ENCODE results near the gene AVL9. TPM values are rescaled to one million over a fixed set of nuclear protein-coding genes. Genes with fewer than 3 reads are reported as not detected.

Gene AVL9
- total and polyA plus RNA-seq, 2 donors (not counting 1 experiment from before 2014, with no cell fraction given), result 15.4 to 48.0 TPM

GRCh38 chr7:32519763-32520162, 24.5 kb downstream of the AVL9 start:
- H3K9ac ChIP-seq (ENCODE audit: low read length), result no peak overlapping the region
- no peak overlapping the region for H3K4me3 Mint-ChIP-seq
- no peaks in the 10 kb centered on the region for H3K27me3 Mint-ChIP-seq
- no peak overlapping the region for H3K27ac Mint-ChIP-seq
- H4K20me1 ChIP-seq (ENCODE audit: control insufficient read depth, insufficient read depth, low read length, poor library complexity, severe bottlenecking), result peaks cover 35% of the 10 kb centered on the region
- H2AFZ ChIP-seq (ENCODE audit: insufficient read depth, low read depth, low read length, poor library complexity, severe bottlenecking), result no peak overlapping the region
- DNase-seq (no peak), ATAC-seq (ENCODE audit: low read depth) (no peak)
- intact Hi-C loops (cut with micrococcal nuclease), result no loop called here
- no CpG with 5 or more reads among the region's 2 CpGs for WGBS (ENCODE audit: insufficient coverage)
- no peak for TF ChIP-seq CTCF (IDR thresholded peaks at IDR 0.05)
- TF ChIP-seq EZH2 (IDR thresholded peaks at IDR 0.05; ENCODE audit: borderline replicate concordance, insufficient read depth, low read depth, low read length, poor library complexity, severe bottlenecking), result no peak
- POLR2A ChIA-PET, result interaction anchor here (0.5 kb wide), 1 partner anchor 24 kb away, joined by 3 read pairs; no protein-coding TSS in a partner anchor
- CTCF ChIA-PET, result no interaction called here
- peaks cover 0 to 13% of the 10 kb centered on the region in 2 experiments for H3K36me3 ChIP-seq (replicated peaks in 1 of 2; ENCODE audit: control extremely low read depth in 1 of 2, control insufficient read depth in 1 of 2, extremely low read depth in 1 of 2, insufficient read depth in 2 of 2, low read length in 1 of 2)
- peaks cover 1 to 26% (median 20%) of the 10 kb centered on the region in 3 donors for H3K9me3 ChIP-seq (ENCODE audit: control extremely low read depth in 1 of 3, control insufficient read depth in 2 of 3, insufficient read depth in 1 of 3, low read length in 2 of 3)
- no peak overlapping the region for H3K4me3 ChIP-seq (ENCODE audit: control extremely low read depth in 1 of 5, extremely low read depth in 1 of 5, insufficient read depth in 1 of 5, low read depth in 2 of 5, low read length in 4 of 5)
- peaks cover 9% of the 10 kb centered on the region for H3K9me3 Mint-ChIP-seq (ENCODE audit: insufficient read depth)
- no peak overlapping the region for H3K4me2 ChIP-seq (replicated peaks; ENCODE audit: low read depth, low read length, poor library complexity, severe bottlenecking)
- peaks cover 86% of the 10 kb centered on the region for H3K79me2 ChIP-seq (ENCODE audit: control insufficient read depth, insufficient read depth, low read length)
- H3K4me1 Mint-ChIP-seq, result peaks cover 34% of the 10 kb centered on the region
- no peak overlapping the region for H3K27ac ChIP-seq (ENCODE audit: low read length in 2 of 2)
- H3K27me3 ChIP-seq (replicated peaks in 1 of 4; ENCODE audit: control extremely low read depth in 1 of 4, control insufficient read depth in 3 of 4, insufficient read depth in 4 of 4, low read length in 3 of 4), result no peaks in the 10 kb centered on the region
- peaks cover 15 to 16% of the 10 kb centered on the region in 2 donors for H3K4me1 ChIP-seq (ENCODE audit: control insufficient read depth in 2 of 2, insufficient read depth in 2 of 2, low read length in 2 of 2)

- no peaks in the 10 kb centered on the region for H3K27me3 ChIP-seq (replicated peaks in 1 of 4; ENCODE audit: control extremely low read depth in 1 of 4, control insufficient read depth in 3 of 4, insufficient read depth in 4 of 4, low read length in 3 of 4)
- DNase-seq (no peak), ATAC-seq (ENCODE audit: low read depth) (no peak)
- H3K27ac ChIP-seq (ENCODE audit: low read length in 2 of 2), result no peak overlapping the region
- no peak overlapping the region for H3K4me2 ChIP-seq (replicated peaks; ENCODE audit: low read depth, low read length, poor library complexity, severe bottlenecking)
- H3K36me3 ChIP-seq (replicated peaks in 1 of 2; ENCODE audit: control extremely low read depth in 1 of 2, control insufficient read depth in 1 of 2, extremely low read depth in 1 of 2, insufficient read depth in 2 of 2, low read length in 1 of 2), result peaks cover 0 to 17% of the 10 kb centered on the region in 2 experiments
- WGBS (ENCODE audit: insufficient coverage), result 100% methylated on average over 2 of the region's 6 CpGs
- peaks cover 86% of the 10 kb centered on the region for H3K79me2 ChIP-seq (ENCODE audit: control insufficient read depth, insufficient read depth, low read length)
- H3K9me3 ChIP-seq (ENCODE audit: control extremely low read depth in 1 of 3, control insufficient read depth in 2 of 3, insufficient read depth in 1 of 3, low read length in 2 of 3), result peaks cover 1 to 20% (median 17%) of the 10 kb centered on the region in 3 donors
- intact Hi-C loops (cut with micrococcal nuclease), result no loop called here
- peaks cover 51% of the 10 kb centered on the region for H4K20me1 ChIP-seq (ENCODE audit: control insufficient read depth, insufficient read depth, low read length, poor library complexity, severe bottlenecking)
- ChIA-PET CTCF (no interaction called here), POLR2A (no interaction called here)
- peaks cover 6% of the 10 kb centered on the region for H3K9me3 Mint-ChIP-seq (ENCODE audit: insufficient read depth)
- H3K4me1 Mint-ChIP-seq, result peaks cover 10% of the 10 kb centered on the region
- no peak overlapping the region for H3K4me3 ChIP-seq (ENCODE audit: control extremely low read depth in 1 of 5, extremely low read depth in 1 of 5, insufficient read depth in 1 of 5, low read depth in 2 of 5, low read length in 4 of 5)
- H3K27ac Mint-ChIP-seq, result no peak overlapping the region
- H3K27me3 Mint-ChIP-seq, result no peaks in the 10 kb centered on the region
- no peak overlapping the region for H3K9ac ChIP-seq (ENCODE audit: low read length)
- H2AFZ ChIP-seq (ENCODE audit: insufficient read depth, low read depth, low read length, poor library complexity, severe bottlenecking), result no peak overlapping the region
- no peaks in the 10 kb centered on the region for H3K4me1 ChIP-seq (ENCODE audit: control insufficient read depth in 2 of 2, insufficient read depth in 2 of 2, low read length in 2 of 2)
- no peak overlapping the region for H3K4me3 Mint-ChIP-seq
- TF ChIP-seq CTCF (IDR thresholded peaks at IDR 0.05), result no peak
- no peak for TF ChIP-seq EZH2 (IDR thresholded peaks at IDR 0.05; ENCODE audit: borderline replicate concordance, insufficient read depth, low read depth, low read length, poor library complexity, severe bottlenecking)
Measured at GRCh38 chr7:32522746-32523530, 27.6 kb downstream of the AVL9 start.
